HG03460 (cell line): ENCODE measurements around the gene ARFRP1.
"Not testable (repeated sequence)": the region's sequence is repeated elsewhere in the genome, so short reads cannot be mapped to it uniquely, and the experiment has no call there.

Experiments used
- ATAC-seq: cut with Tn5 transposase; IDR thresholded peaks from one replicate; pipeline ENCODE4 v1.9.1; 2021; ENCODE audit not compliant: unreplicated experiment

Gene ARFRP1

DNA sequence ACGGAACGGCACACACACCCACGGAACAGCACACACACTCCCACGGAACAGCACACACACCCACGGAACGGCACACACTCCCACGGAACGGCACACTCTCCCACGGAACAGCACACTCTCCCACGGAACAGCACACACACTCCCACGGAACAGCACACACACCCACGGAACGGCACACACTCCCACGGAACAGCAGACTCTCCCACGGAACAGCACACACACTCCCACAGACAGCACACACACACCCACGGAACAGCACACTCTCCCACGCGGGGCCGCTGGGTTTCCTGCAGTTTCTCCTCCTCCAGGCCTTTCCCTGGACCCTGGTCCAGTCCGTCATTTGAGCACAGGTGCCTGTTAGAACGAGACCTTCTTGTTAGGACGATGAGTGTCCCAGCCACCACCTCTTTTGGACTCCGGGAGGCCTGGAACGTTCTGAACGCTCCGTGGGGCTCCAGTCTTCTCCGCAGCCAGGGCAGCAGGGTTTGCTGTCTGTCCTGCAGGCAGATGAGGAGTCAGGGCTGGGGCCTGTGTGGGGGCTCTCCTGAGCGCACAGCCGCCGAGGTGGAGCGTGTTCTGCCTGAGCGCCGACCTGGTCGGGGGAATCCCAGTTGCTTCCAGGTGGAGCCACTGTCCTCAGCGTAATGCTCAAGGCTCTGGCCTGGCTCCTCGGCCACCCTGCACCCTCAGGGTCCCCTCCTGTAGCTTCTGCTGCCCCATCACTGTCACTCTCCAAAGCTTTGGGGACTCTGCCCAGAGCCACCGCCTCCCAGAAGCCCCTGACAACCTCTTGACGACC is 28.9 kb downstream of the ARFRP1 start:
- ATAC-seq = no peak

DNA sequence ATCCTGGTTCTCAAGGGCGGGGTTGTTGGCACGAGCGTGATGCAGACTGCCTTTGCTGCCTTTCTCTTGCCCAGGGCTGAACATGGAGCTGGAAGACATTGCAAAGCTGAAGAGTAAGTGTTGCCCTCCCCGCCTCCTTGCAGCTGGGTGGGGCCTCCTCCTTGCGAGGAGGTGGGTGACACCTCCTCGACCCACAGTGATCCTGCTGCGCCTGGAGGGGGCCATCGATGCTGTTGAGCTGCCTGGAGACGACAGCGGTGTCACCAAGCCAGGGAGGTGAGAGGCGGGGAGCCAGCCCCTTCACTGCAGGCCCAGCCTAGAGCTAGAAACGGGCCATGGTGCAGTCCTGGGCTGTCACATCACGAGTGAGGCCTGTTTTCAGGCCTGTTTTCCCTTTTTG is 29.7 kb downstream of the ARFRP1 start:
- no peak for ATAC-seq

DNA sequence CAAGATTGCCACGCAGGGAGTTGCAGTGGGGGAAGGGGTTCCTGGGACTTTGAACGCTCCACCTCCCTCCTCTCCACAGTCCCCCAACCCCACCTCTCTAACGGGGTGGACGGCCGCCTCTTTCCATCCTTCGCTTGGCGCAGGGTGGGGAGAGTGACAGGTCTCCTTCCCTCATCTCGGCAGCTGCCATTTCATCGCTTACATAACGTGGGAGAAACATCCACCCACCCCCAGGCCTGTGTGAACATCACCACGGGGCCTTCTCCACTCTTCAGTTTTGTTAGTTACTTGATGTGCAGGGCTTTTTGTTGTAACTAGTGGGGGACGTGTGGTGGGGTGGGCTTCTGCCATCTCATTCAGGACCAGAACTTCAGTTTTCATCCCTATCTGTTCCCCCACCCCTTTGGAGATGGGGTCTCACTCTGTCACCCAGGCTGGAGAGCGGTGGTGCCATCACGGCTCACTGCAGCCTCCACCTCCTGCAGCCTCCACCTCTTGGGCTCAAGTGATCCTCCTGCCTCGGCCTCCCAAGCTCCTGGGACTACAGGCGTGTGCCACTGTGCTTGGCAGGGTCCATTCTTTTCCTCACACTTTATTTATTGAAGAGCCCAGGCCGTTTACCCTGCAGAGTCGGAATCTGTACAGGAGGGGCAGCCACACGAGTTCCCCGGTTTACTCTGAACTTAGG is 32.0 kb downstream of the ARFRP1 start:
- ATAC-seq = no peak

DNA sequence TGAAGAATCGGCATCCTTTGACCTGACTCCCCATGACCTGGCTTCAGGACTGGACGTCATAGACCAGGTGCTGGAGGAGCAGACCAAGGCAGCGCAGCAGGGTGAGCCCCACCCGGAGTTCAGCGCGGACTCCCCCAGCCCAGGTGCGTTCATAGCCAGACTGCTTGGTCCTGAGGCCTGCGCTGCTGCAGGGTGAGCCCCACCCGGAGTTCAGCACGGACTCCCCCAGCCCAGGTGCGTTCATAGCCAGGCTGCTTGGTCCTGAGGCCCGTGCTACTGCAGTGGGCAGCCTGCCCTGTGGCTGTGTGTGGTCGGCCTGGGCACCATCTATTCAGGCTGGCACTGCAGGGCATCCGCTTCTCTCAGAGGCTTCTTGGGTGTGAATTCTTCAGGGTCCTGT is 33.8 kb downstream of the ARFRP1 start:
- no peak for ATAC-seq

DNA sequence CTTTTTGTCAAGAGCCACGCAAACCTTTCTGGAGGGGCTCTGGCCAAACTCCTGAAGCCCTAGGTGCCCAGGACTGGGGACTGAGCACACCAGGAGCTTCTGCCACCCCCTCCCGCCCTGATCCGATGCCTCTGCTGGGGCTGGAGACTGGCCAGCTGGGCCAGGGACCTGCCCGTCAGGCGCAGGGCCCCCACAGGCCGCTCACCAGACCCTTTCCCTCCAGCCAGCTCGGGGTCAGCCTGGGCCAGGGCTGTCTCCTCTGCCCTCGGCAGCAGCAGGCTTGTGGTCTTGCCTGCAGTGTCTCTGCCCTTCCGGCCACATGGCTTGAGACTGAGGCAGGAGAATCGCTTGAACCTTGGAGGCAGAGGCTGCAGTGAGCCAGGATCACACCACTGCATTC is 35.1 kb downstream of the ARFRP1 start:
- no peak for ATAC-seq

DNA sequence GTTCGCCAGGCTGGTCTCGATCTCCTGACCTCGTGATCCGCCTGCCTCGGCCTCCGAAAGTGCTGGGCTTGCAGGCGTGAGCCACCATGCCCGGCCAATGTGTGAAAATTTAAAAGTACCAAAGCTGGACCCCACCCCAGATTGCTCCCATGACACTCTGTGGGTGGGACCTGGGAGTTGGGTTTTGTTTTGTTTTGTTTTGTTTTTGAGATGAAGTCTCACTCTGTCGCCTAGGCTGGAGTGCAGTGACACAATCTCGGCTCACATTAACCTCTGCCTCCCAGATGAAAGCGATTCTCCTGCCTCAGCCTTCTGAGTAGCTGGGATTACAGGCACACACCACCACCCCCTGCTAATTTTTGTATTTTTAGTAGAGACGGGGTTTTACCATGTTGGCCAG is 36.1 kb downstream of the ARFRP1 start:
- not testable (repeated sequence) for ATAC-seq

DNA sequence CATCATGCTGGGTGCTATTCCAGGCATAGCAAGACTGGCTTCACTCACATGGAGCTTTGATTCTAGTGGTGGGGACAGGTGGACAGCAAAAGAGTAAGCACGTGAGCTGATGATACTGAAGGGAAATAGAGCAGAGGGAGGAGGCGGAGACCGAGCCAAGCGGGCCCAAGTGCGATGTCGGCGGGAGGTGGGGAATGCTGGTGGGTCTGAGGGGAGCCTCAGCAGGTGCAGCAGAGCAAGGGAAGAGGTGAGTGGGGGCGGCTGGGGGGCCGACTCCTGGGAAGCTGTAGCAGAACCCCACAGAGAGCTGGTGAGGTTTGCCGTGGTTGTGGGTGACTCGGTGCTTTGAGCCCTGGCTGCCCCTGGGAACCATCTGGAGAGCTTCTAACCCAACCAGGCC is 39.4 kb downstream of the ARFRP1 start:
- no peak for ATAC-seq

DNA sequence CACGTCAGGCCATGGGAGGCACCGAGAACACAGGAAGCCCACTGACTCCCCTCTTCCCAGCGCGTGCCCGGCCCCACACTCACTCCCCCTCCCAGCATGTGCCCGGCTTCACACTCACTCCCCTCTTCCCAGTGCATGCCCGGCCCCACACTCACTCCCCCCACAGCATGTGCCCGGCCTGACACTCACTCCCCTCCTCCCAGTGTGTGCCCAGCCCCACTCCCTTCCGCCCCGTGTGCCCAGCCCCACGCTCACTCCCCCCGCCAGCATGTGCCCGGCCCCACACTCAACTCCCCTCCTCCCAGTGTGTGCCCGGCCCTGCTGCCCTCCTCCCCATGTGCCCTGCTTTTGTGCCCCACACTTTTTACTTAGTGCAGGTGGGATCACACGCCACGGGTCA is 39.9 kb downstream of the ARFRP1 start:
- no peak for ATAC-seq

DNA sequence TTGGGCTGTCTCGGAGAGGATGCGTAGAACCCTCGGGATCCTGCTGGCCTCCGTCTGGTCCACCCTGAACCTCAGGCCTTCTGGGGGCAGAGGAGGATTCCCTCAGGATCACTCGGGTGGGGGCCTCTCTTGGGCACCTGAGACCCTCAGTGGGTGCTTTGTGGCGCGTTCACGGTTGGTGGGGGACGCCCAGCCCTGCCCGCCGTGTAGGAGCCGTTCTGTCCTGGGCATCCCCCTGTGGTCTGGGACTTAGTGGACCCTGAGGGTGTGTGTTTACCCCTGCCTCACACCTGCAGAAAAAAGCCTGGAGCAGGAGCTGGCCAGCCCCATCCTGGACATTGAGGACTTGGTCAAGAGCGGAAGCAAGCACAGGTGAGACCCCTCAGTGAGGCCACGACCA is 42.1 kb downstream of the ARFRP1 start:
- no peak for ATAC-seq

DNA sequence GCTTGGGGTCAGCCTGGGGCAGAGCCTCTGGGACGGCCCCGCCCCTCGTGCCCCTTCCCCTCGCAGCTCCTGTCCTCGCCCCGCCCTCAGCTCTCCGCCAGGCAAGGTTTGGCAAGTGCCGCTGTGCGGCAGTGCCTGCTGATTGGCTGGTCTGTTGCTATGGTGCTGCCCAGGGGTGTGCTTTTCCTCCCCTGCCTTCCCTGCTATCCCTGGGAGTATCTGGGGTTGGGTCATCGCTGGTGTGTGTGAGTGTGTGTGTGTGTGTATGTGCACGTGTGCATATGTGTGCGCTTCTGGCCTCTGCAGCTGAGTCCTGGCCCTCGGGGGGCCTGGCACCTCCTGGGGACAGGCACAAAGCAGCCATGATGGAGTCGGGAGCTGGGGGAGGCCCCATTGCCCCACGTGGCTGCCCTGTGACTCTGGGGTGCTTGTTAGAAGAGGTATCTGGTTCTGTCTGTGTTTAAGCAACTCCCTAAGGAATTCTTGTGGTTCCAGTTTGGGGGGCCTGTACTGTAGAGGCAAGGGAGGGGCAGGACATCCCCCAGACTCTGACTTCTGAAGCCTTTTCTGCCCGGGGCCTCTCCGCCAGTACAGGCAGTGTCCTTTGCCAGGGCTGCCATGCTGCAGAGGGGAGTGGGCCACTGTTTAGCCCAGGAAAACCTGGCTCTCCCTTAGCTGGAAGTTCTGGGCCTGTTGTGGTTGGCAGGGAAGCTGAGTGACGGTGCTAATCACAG is 42.7 kb downstream of the ARFRP1 start:
- no peak for ATAC-seq

DNA sequence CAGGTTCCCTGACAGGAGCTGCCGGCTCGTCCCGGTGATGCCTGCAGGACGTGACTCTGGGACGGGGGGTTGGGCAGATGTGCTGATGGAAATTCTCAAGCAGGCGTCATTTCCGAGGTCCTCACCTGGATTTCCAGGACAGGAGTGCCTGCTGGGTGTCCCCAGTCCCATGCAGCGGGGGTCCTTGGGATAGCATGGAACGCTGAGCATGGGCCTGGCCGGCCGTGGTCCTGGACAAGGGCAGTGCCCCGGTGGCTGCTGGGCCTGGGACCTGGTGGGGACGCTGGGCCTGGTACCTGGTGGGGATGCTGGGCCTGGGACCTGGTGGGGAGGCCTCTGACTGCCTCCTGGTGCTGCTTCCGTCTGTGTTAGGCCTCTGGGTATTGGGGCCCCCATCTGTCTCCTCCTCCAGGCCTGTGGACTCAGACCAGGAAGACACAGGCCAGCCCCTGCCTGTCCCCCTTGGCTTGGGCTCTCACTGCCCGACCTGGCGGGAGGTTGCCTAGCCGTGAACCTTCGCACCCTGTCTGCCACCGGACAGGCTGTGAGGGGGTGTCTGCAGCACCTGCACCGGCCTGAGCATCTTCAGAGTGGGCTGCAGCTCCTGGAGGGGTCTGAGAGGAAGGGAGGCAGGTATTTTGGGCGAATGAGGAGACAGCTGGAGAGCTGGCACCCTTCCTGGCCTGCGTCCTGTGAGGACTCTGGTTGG is 43.5 kb downstream of the ARFRP1 start:
- no peak for ATAC-seq

DNA sequence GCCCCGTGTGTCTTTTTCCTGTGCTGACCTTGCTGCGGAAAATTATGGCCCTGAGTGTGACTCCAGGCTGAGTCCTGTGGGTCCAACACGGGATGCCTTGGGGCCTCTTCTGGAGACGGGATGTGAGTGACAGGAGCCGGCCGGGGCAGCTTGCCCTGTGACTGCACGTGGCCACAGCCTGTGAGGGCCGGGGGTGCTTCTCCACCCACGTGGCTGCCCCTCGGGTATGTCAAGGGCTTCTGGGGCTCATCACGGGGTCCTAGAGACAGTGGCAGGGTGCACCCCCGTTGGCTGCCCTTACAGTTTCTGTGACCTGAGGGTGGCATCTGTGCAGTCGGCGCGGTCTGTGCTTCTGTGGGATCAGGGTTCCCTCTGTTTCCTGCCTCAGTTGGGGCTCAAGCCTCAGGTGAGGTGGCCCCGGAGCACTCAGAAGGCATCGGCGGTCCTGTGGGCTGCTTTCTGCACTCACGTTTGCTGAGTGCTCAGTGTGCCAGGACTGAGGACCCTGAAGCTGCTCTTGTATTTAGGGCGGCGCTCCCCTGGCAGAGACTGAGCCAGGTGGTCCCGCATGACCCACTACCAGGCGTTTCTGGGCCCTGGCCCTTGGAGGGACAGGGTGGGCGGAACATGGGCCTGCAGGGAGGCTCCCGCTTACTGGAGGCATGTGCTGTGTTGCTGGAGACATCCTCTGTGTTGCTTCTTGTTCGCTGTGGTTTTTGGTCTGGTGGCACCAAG is 44.3 kb downstream of the ARFRP1 start:
- ATAC-seq = no peak

DNA sequence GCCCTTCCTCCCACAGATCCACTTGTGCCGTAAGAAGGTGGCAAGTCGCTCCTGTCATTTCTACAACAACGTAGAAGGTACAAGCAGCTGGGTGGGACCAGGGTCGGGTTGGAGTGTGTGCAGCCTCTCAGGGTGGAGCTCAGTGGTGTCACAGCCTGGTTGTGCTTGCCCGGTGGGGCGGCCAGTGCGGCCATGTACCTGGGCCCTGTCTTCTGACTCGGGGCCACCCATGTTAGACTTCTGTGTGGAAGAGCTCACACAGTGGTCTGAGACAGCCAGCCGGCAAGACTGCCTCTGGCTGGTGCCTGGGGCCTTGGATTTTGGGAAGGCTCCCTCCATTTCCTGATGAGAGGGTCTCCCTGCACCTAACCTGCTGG is 45.0 kb downstream of the ARFRP1 start:
- no peak for ATAC-seq

DNA sequence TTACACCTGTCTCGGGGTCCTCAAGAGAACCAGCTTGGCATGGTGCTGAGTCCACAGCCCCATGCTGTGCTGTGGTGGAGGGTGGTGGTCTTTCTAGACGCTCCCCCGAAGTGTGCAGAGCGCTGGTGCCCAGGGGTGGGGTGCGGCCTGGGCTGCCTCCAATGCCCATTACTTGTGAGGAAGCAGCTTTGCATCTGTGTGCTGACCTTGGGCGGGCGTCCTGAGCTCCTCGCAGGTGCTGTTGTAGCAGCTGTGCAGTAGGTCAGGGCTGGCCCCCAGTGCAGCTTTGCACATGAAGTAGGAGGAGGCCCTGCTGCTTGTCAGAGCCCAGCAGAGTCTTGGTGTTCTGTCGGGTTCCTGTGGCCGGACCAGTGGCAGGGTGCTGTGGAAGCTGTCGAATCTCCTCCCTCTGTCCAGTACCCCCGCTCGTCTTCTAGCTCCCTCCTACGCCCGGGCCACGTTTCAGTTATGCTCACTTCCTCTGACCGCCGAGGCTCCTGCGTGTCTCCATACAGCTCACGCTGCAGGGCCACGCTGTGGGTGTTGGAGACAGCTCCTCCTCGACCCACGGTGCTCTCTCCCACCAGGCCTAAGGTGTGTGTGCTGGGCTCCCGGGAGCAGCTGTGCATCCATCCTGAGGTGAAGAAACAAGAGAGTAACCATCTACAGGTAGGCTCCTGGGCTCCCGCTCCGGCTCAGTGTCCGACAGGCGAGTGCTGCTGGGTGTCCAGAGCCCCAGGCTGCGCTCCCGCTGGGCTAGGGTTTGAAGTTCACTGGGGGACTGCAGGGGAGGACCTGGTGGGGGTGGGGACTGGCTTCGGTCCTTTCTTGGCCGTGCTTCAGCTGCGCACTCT is 45.6 kb downstream of the ARFRP1 start:
- ATAC-seq = no peak

DNA sequence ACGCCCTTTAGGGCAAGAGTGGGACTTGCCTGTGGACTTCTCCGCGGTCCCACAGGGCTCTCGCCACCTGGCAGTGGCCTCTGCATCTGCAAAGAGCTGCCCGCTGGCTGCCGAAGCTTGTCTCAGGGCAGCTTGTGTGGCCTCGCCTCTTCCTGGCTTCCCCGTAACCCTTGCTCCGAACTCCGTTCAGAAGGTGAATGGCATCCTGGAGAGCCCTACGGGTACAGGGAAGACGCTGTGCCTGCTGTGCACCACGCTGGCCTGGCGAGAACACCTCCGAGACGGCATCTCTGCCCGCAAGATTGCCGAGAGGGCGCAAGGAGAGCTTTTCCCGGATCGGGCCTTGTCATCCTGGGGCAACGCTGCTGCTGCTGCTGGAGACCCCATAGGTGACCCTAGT is 46.7 kb downstream of the ARFRP1 start:
- ATAC-seq = no peak

DNA sequence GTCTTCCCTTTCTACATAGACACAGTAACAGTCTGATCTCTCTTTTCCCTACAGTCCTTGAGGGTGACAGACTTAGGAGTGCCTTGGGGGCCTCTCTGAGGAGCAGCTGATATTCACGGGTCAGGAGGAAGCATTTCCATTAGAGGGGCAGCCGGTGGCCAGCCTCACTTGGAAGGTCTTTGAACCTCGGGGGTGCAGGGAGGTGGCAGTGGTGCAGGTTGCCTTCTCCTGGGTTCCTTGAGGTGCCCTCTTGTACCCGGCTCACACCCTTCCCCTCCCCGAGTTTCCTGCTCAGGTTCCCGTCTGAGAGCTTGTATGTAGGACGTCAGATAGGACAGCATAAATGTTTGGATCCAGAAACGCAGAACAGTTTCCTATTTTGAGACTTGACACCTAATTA is 47.2 kb downstream of the ARFRP1 start:
- no peak for ATAC-seq

DNA sequence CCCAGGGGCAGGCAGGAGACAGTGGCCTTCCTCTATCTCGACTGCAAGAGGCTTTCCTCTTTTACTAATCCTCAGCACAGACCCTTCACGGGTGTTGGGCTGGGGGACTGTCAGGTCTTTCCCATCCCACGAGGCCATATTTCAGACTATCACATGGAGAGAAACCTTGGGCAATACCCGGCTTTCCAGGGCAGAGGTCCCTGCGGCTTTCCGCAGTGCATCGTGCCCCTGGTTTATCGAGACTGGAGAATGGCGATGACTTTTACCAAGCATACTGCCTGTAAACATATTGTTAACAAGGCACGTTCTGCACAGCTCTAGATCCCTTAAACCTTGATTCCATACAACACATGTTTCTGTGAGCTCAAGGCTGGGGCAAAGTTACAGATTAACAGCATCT is 47.6 kb downstream of the ARFRP1 start:
- ATAC-seq = not testable (repeated sequence)

DNA sequence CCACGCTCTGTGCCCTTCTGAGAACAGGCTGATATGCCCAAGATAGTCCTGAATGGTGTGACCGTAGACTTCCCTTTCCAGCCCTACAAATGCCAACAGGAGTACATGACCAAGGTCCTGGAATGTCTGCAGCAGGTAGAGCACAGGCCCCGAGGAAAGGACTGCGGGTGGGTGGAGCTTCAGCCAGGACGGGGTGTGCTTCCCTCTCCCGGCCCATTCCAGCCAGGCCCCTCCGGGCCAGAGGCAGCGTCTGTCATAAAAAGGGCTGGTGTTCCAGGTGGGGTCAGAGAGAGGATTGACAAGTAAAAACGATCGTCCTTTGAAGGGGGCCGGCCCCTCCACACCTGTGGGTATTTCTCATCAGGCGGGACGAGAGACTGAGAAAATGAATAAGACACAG is 48.4 kb downstream of the ARFRP1 start:
- ATAC-seq = no peak

DNA sequence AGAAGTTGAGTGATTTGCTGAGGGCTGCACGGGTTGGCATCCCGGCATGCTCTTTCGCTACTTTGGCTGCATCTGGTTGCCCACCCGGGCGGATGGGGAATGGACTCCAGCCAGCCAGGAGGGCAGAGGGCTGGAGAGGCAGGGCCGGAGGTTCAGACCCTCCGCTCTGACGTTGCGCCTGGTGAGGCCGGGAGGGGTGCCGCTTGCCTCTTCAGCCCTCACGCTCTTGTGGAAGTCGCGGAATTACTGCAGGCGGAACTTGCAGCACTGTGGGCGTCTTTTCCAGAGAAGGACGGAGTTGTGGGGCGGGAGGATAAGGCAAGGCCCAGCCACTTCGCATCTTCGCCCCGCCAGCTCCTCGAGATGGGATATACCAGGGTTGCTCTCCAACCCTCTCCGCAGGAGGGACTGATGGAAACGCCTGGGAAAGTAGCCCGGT is 49.0 kb downstream of the ARFRP1 start:
- no peak for ATAC-seq
